Body of pancreas (tissue), 4 donors: ENCODE measurements around the gene RBM26. TPM values are rescaled to one million over a fixed set of nuclear protein-coding genes. Genes with fewer than 3 reads are reported as not detected.

Experiments used
- ATAC-seq: fragments of 150-250 bp; one replicate; pipeline ENCODE4 v1.9.1; 2016
- DNase-seq, 4 donors: peaks; one replicate each; pipeline ENCODE4 v3.0.0-alpha.2; 2019
- H3K27ac ChIP-seq, 4 donors: fragments of 200-600 bp; sonication (generic); 1 replicate in 3 of 4; 2 replicates in 1 of 4; pipeline versions ENCODE4 v1.5.1 to v1.6.1; 2016 to 2019; ENCODE audit warnings: mild to moderate bottlenecking in 1 of 4, mixed read lengths in 1 of 4, moderate library complexity in 1 of 4
- H3K27me3 ChIP-seq, 2 donors: fragments of 200-600 bp; sonication (generic); one replicate each; pipeline ENCODE4 v1.6.0; 2016; ENCODE audit warnings: mild to moderate bottlenecking in 1 of 2
- H3K36me3 ChIP-seq, 2 donors: fragments of 200-600 bp; sonication (generic); replicated peaks in 1 of 2; 2 replicates each; pipeline ENCODE4 v1.5.1; 2016; ENCODE audit warnings: low read depth in 2 of 2; ENCODE audit not compliant: insufficient read depth in 1 of 2
- H3K4me1 ChIP-seq: fragments of 200-600 bp; sonication (generic); one replicate; pipeline ENCODE4 v1.6.0; 2016
- H3K4me3 ChIP-seq, 2 donors: fragments of 200-600 bp; sonication (generic); 1 replicate in 1 of 2; 2 replicates in 1 of 2; pipeline ENCODE4 v1.5.1; 2016 to 2019
- H3K9me3 ChIP-seq, 3 donors: fragments of 200-600 bp; sonication (generic); 1 replicate in 2 of 3; 2 replicates in 1 of 3; pipeline ENCODE4 v1.5.1; 2016
- CTCF ChIP-seq, 7 experiments: fragments of 450-650 bp in 4 of 7; fragments of 200-600 bp in 3 of 7; sonication (generic) in 3 of 7; IDR thresholded peaks; one replicate each; pipeline ENCODE4 v1.5.1; 2016 to 2019; ENCODE audit warnings: antibody characterized with exemption in 7 of 7
- POLR2A ChIP-seq, 3 donors: fragments of 450-650 bp; IDR thresholded peaks; one replicate each; pipeline ENCODE4 v1.6.1; 2016; ENCODE audit warnings: antibody characterized with exemption in 3 of 3, mild to moderate bottlenecking in 2 of 3
- WGBS, 2 donors: methylation state at CpG; one replicate each; pipeline ENCODE4 v1.1.5; 2017; 5-methylcytosine and 5-hydroxymethylcytosine counted together
- intact Hi-C: fragments of 100-400 bp; cut with DNase I; formaldehyde crosslinking; loops from one replicate; pipeline ENCODE4 v1.15.1; 2023
- total RNA-seq, 2 donors: library from RNA; depleted of rRNA; stranded (reverse); fragments of >200 nt; gene quantifications; one replicate each; pipeline ENCODE4 v1.1.0, GENCODE V29; 2016

RBM26 gene
- total RNA-seq, 2 donors from 2014 or later = 32.3 to 38.1 TPM

DNA sequence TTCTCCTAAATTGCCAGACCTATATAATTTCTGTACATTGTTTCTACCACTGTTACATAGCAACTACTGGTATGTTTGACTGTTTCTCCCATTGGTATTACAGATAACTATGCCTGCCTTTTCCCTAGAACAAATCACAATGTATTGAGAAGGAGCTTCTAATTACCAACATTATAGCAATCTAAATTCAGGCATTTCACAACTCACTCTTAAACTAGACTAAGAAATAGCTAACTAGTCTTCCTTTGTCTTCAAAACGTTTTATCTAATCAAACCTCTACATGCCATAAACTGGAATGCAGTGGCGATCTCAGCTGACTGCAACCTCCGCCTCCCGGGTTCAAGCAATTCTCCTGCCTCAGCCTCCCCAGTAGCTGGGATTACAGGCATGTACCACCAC lies 18.2 kb downstream of the RBM26 start:
- Histone ChIP-seq H3K4me1 (peaks cover 11% of the 10 kb centered on the region), H3K4me3 (no peak overlapping the region), H3K9me3 (no peaks in the 10 kb centered on the region), H3K27ac (no peak overlapping the region), H3K36me3 (no peaks in the 10 kb centered on the region), H3K27me3 (no peaks in the 10 kb centered on the region)
- DNase-seq (no peak), ATAC-seq (no peak)
- no peak for TF ChIP-seq CTCF (IDR thresholded peaks at IDR 0.05)
- TF ChIP-seq POLR2A (IDR thresholded peaks at IDR 0.05) = no peak
- intact Hi-C loops = no loop called here
- WGBS, 2 donors = 73 to 75% methylated on average over 4 of the region's 4 CpGs

DNA sequence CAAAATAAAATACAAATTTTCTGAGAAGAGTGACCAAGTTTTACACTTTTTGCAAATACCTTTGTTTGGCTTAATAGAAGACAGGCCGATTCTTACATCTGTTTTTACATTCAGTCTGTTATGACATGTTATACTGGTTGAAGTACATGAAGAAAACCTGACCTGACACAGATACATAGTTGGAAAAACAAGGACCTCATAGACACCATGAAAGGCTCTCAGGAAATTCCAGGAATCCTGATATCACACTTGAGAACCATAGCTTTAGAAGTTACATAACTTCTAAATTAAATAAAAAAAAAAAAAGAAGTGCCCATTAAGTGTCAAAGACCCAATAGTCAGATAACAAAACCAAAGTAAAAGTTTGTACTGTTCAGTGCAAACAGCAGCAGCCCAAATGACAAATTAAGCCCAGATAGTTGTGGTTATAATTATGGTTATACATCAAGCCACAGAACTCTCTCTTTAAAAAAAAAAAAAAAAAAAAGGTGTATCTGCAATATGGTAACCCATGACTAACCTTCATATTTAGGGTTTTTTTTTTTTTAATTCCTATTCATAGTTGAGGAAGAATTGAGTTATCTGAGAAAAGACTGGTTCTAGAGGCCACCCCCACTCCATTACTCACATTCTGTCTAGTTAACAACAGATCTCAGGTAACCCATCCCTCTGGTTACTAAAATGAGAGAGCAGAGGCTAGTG lies 19.8 kb downstream of the RBM26 start:
- H3K4me3 ChIP-seq = no peak overlapping the region
- no peak for ATAC-seq
- peaks cover 10% of the 10 kb centered on the region for H3K4me1 ChIP-seq
- intact Hi-C loops = no loop called here
- H3K27ac ChIP-seq = no peak overlapping the region
- no peaks in the 10 kb centered on the region for H3K36me3 ChIP-seq
- no peaks in the 10 kb centered on the region for H3K27me3 ChIP-seq
- TF ChIP-seq POLR2A (IDR thresholded peaks at IDR 0.05) (no peak), CTCF (IDR thresholded peaks at IDR 0.05) (no peak)
- no peaks in the 10 kb centered on the region for H3K9me3 ChIP-seq
- no peak for DNase-seq
- 79 to 88% methylated on average over 1 of the region's 1 CpG for WGBS, 2 donors

GRCh38 chr13:79385694-79386093 lies 20.4 kb downstream of the RBM26 start:
- H3K36me3 ChIP-seq = no peaks in the 10 kb centered on the region
- ATAC-seq = no peak
- no peaks in the 10 kb centered on the region for H3K9me3 ChIP-seq
- no peak overlapping the region for H3K27ac ChIP-seq
- H3K27me3 ChIP-seq = no peaks in the 10 kb centered on the region
- peaks cover 10% of the 10 kb centered on the region for H3K4me1 ChIP-seq
- TF ChIP-seq CTCF (IDR thresholded peaks at IDR 0.05) (no peak), POLR2A (IDR thresholded peaks at IDR 0.05) (no peak)
- 69 to 78% methylated on average over 1 of the region's 1 CpG for WGBS, 2 donors
- H3K4me3 ChIP-seq = no peak overlapping the region
- intact Hi-C loops = no loop called here
- DNase-seq = no peak

DNA sequence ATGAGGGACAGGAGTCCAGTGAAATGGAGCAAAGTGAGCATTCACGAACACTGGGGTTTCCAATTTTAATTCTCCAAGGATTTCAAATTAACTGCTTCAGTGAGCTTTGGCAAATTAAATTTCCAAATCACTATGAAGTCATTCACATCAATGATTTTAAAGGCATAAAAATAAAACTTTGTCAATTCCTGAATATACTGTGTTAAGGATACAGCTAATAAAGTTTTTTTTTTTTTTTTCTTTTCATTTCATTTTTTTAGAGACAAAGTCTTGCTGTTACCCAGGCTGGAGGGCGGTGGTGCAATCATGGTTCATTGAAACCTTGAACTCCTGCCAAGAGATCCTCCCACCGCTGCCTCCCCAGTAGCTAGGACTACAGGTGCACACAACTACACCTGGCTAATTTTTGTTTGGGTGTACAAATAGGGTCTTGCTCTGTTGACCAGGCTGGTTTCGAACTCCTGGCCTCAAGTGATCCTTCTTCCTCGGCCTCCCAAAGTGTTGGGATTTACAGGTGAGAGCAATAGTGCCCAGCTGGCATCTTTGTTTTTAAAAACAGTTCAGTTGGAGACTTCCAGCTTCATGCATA lies 21.9 kb downstream of the RBM26 start:
- intact Hi-C loops = no loop called here
- no peak for ATAC-seq
- no peak for DNase-seq
- no peaks in the 10 kb centered on the region for H3K9me3 ChIP-seq
- no peak overlapping the region for H3K4me3 ChIP-seq
- 91 to 97% methylated on average over 5 of the region's 5 CpGs for WGBS, 2 donors
- H3K36me3 ChIP-seq = no peaks in the 10 kb centered on the region
- peaks cover 15% of the 10 kb centered on the region for H3K4me1 ChIP-seq
- H3K27ac ChIP-seq = no peak overlapping the region
- H3K27me3 ChIP-seq = no peaks in the 10 kb centered on the region
- no peak for TF ChIP-seq CTCF (IDR thresholded peaks at IDR 0.05)
- no peak for TF ChIP-seq POLR2A (IDR thresholded peaks at IDR 0.05)
